COLO668 (cell line): Measurements from ENCODE around the gene COL6A2.
"Not testable (repeated sequence)": the region's sequence is repeated elsewhere in the genome, so short reads cannot be mapped to it uniquely, and the experiment has no call there.

Experiments
- DNase-seq: peaks from one replicate; lab custom pipeline; 2025; ENCODE audit not compliant: unreplicated experiment; lab: John Stamatoyannopoulos, UW

COL6A2 gene

GRCh38 chr21:46139686-46140085, 41.8 kb downstream of the COL6A2 start:
- DNase-seq: no peak

- DNase-seq: not testable (repeated sequence)
Observed at GRCh38 chr21:46140352-46141003, 42.6 kb downstream of the COL6A2 start.

- no peak for DNase-seq
Observed at GRCh38 chr21:46141767-46142581, 44.1 kb downstream of the COL6A2 start.

- DNase-seq: no peak
Observed at GRCh38 chr21:46142582-46143473, 44.9 kb downstream of the COL6A2 start.

GRCh38 chr21:46144464-46145070, 46.7 kb downstream of the COL6A2 start:
- no peak for DNase-seq

- no peak for DNase-seq
Observed at GRCh38 chr21:46145159-46145839, 47.4 kb downstream of the COL6A2 start.

- DNase-seq: no peak
Observed at GRCh38 chr21:46145840-46146691, 48.2 kb downstream of the COL6A2 start.

- DNase-seq: no peak
Observed at GRCh38 chr21:46146856-46147255, 48.9 kb downstream of the COL6A2 start.

- peak; percentile 78 for DNase-seq
Observed at GRCh38 chr21:46147429-46147828, 49.5 kb downstream of the COL6A2 start.

GRCh38 chr21:46148106-46148505, 50.2 kb downstream of the COL6A2 start:
- DNase-seq: no peak

- DNase-seq: no peak
Observed at GRCh38 chr21:46149205-46149901, 51.4 kb downstream of the COL6A2 start.

- no peak for DNase-seq
Observed at GRCh38 chr21:46150073-46150472, 52.2 kb downstream of the COL6A2 start.

- DNase-seq: no peak
Observed at GRCh38 chr21:46150491-46151121, 52.7 kb downstream of the COL6A2 start.

GRCh38 chr21:46151261-46151988, 53.5 kb downstream of the COL6A2 start:
- no peak for DNase-seq

GRCh38 chr21:46151989-46152926, 54.3 kb downstream of the COL6A2 start:
- DNase-seq: no peak

GRCh38 chr21:46152927-46153246, 55.0 kb downstream of the COL6A2 start:
- no peak for DNase-seq
